A673 (cell line): ENCODE data around the gene SLC19A1. TPM values are rescaled to one million over a fixed set of nuclear protein-coding genes. Genes with fewer than 3 reads are reported as not detected.

ENCODE experiments used
- BruUV-seq: library from RNA; stranded (reverse); fragments of 400-500 nt; replicated peaks from 2 replicates; lab custom pipeline; 2021; lab: Mats Ljungman, UMichigan
- CTCF ChIA-PET: fragments of 300-600 bp; sonication (Branson Sonifier 250); formaldehyde crosslinking; loops from one replicate; lab custom pipeline; 2022; ENCODE audit warnings: antibody characterized with exemption; lab: Charles Lee
- POLR2A ChIA-PET: fragments of 300-600 bp; sonication (Branson Sonifier 250); formaldehyde crosslinking; loops from one replicate; lab custom pipeline; 2022; ENCODE audit warnings: antibody characterized with exemption; ENCODE audit not compliant: low non-redundant PET; lab: Charles Lee
- DNase-seq: peaks from one replicate; pipeline ENCODE4 v3.0.0-alpha.2; 2015; ENCODE audit warnings: low spot score
- H3K27ac ChIP-seq: fragments of 200-600 bp; sonication (generic); 2 replicates; pipeline ENCODE4 v1.5.1; 2016; ENCODE audit warnings: mixed run types, low read depth, mild to moderate bottlenecking, mixed read lengths, antibody characterized with exemption, low read length; ENCODE audit not compliant: poor library complexity, severe bottlenecking
- H3K27me3 ChIP-seq: fragments of 200-600 bp; sonication (generic); replicated peaks from 2 replicates; pipeline ENCODE4 v1.6.1; 2017; ENCODE audit warnings: mixed run types, low read depth, mild to moderate bottlenecking, mixed read lengths, antibody characterized with exemption, low read length; ENCODE audit not compliant: insufficient read depth, poor library complexity
- H3K36me3 ChIP-seq: fragments of 200-600 bp; sonication (generic); 2 replicates; pipeline ENCODE4 v1.6.1; 2016; ENCODE audit warnings: mixed run types, mild to moderate bottlenecking, mixed read lengths, antibody characterized with exemption, low read length; ENCODE audit not compliant: insufficient read depth, poor library complexity, severe bottlenecking
- H3K4me1 ChIP-seq: fragments of 200-600 bp; sonication (generic); 2 replicates; pipeline ENCODE4 v1.6.1; 2017; ENCODE audit warnings: mixed run types, mild to moderate bottlenecking, mixed read lengths, antibody characterized with exemption, low read length; ENCODE audit not compliant: insufficient read depth, poor library complexity, severe bottlenecking
- H3K4me3 ChIP-seq: fragments of 200-600 bp; sonication (generic); 2 replicates; pipeline ENCODE4 v1.5.1; 2016; ENCODE audit warnings: low read depth, mixed run types, mild to moderate bottlenecking, mixed read lengths, low read length; ENCODE audit not compliant: poor library complexity, severe bottlenecking
- H3K9me3 ChIP-seq: fragments of 200-600 bp; sonication (generic); 2 replicates; pipeline ENCODE4 v1.6.1; 2016; ENCODE audit warnings: mixed run types, low read depth, mild to moderate bottlenecking, mixed read lengths, antibody characterized with exemption, low read length; ENCODE audit not compliant: poor library complexity, severe bottlenecking
- CTCF ChIP-seq: fragments of 300-800, 200-600 bp; sonication (generic); conservative IDR thresholded peaks from 2 replicates; pipeline ENCODE4 v1.5.1; 2017; ENCODE audit warnings: low read depth, mild to moderate bottlenecking, antibody characterized with exemption, low read length, moderate library complexity, mixed read lengths
- EZH2 ChIP-seq: fragments of 200-600 bp; sonication (generic); IDR thresholded peaks from 2 replicates; pipeline ENCODE4 v1.6.1; 2017; ENCODE audit warnings: borderline replicate concordance, low read depth, mild to moderate bottlenecking, mixed read lengths, antibody characterized with exemption, low read length; ENCODE audit not compliant: poor library complexity, severe bottlenecking
- intact Hi-C: fragments of 100-400 bp; cut with micrococcal nuclease; formaldehyde crosslinking; loops from one replicate; pipeline ENCODE4 v1.10.0; 2022; ENCODE audit not compliant: unreplicated experiment
- total RNA-seq: library from RNA; stranded (reverse); gene quantifications from 2 replicates; pipeline ENCODE4 v1.2.3, GENCODE V29; 2021

Gene SLC19A1
- total RNA-seq, 1 experiment from 2014 or later: 72.1 TPM

GRCh38 chr21:45519182-45519581, 23.1 kb downstream of the SLC19A1 start:
- Histone ChIP-seq H3K27ac (no peak overlapping the region), H3K4me1 (no peaks in the 10 kb centered on the region), H3K9me3 (peaks cover 38% of the 10 kb centered on the region), H3K36me3 (peaks cover 64% of the 10 kb centered on the region), H3K27me3 (no peaks in the 10 kb centered on the region), H3K4me3 (no peak overlapping the region)
- ChIA-PET POLR2A (no interaction called here), CTCF (no interaction called here)
- BruUV-seq: no TSS peak
- intact Hi-C loops: no loop called here
- TF ChIP-seq CTCF (no peak), EZH2 (no peak)
- DNase-seq: no peak

GRCh38 chr21:45518742-45519141, 23.5 kb downstream of the SLC19A1 start:
- H3K27me3 ChIP-seq: no peaks in the 10 kb centered on the region
- DNase-seq: no peak
- TF ChIP-seq EZH2: no peak
- TF ChIP-seq CTCF: no peak
- POLR2A ChIA-PET: no interaction called here
- H3K36me3 ChIP-seq: peaks cover 65% of the 10 kb centered on the region
- no TSS peak for BruUV-seq
- intact Hi-C loops: no loop called here
- CTCF ChIA-PET: no interaction called here
- no peaks in the 10 kb centered on the region for H3K4me1 ChIP-seq
- H3K4me3 ChIP-seq: no peak overlapping the region
- peaks cover 38% of the 10 kb centered on the region for H3K9me3 ChIP-seq
- H3K27ac ChIP-seq: no peak overlapping the region

GRCh38 chr21:45517249-45518065, 24.8 kb downstream of the SLC19A1 start:
- no peak for DNase-seq
- Histone ChIP-seq H3K4me1 (no peaks in the 10 kb centered on the region), H3K27ac (no peak overlapping the region), H3K4me3 (no peak overlapping the region), H3K9me3 (peaks cover 38% of the 10 kb centered on the region), H3K27me3 (no peaks in the 10 kb centered on the region), H3K36me3 (peaks cover 63% of the 10 kb centered on the region)
- TF ChIP-seq CTCF (no peak), EZH2 (no peak)
- no TSS peak for BruUV-seq
- CTCF ChIA-PET: no interaction called here
- POLR2A ChIA-PET: no interaction called here
- intact Hi-C loops: no loop called here
